GM18873 (cell line): ENCODE measurements around the gene MACROH2A1.

Source experiments
- ATAC-seq: cut with Tn5 transposase; IDR thresholded peaks from one replicate; pipeline ENCODE4 v1.9.1; 2021; ENCODE audit warnings: mild to moderate bottlenecking, moderate library complexity, moderate number of reproducible peaks; ENCODE audit not compliant: unreplicated experiment, low FRiP score

Gene MACROH2A1

GRCh38 chr5:135398160-135398854 lies 724 bp downstream of the MACROH2A1 start:
- ATAC-seq, result no peak

- no peak for ATAC-seq
These were observed 1.9 kb downstream of the MACROH2A1 start for GRCh38 chr5:135397084-135397483.

- ATAC-seq, result no peak
These were observed 2.5 kb downstream of the MACROH2A1 start for GRCh38 chr5:135396459-135397055.

- ATAC-seq, result no peak
These were observed 3.2 kb downstream of the MACROH2A1 start for GRCh38 chr5:135395866-135396265.

GRCh38 chr5:135395451-135395850 lies 3.6 kb downstream of the MACROH2A1 start:
- ATAC-seq, result no peak

GRCh38 chr5:135394095-135394494 lies 4.9 kb downstream of the MACROH2A1 start:
- no peak for ATAC-seq

GRCh38 chr5:135393691-135394090 lies 5.3 kb downstream of the MACROH2A1 start:
- no peak for ATAC-seq

GRCh38 chr5:135393229-135393628 lies 5.8 kb downstream of the MACROH2A1 start:
- ATAC-seq, result no peak

GRCh38 chr5:135392256-135392655 lies 6.8 kb downstream of the MACROH2A1 start:
- ATAC-seq, result no peak

GRCh38 chr5:135391869-135392255 lies 7.2 kb downstream of the MACROH2A1 start:
- no peak for ATAC-seq

- ATAC-seq, result no peak
These were observed 7.7 kb downstream of the MACROH2A1 start for GRCh38 chr5:135391116-135391868.

GRCh38 chr5:135388860-135389435 lies 10.1 kb downstream of the MACROH2A1 start:
- ATAC-seq, result no peak

- ATAC-seq, result no peak
These were observed 11.4 kb downstream of the MACROH2A1 start for GRCh38 chr5:135387629-135387960.

GRCh38 chr5:135386886-135387628 lies 12.0 kb downstream of the MACROH2A1 start:
- no peak for ATAC-seq

GRCh38 chr5:135386096-135386495 lies 12.9 kb downstream of the MACROH2A1 start:
- ATAC-seq, result no peak

GRCh38 chr5:135385576-135385975 lies 13.5 kb downstream of the MACROH2A1 start:
- ATAC-seq, result no peak

- ATAC-seq, result no peak
These were observed 14.1 kb downstream of the MACROH2A1 start for GRCh38 chr5:135384898-135385297.

GRCh38 chr5:135383803-135384495 lies 15.1 kb downstream of the MACROH2A1 start:
- ATAC-seq, result no peak

- no peak for ATAC-seq
These were observed 16.1 kb downstream of the MACROH2A1 start for GRCh38 chr5:135382981-135383380.
